ENCODE results near the gene PDSS2. TPM values are rescaled to one million over a fixed set of nuclear protein-coding genes. Genes with fewer than 3 reads are reported as not detected.
"Not testable (repeated sequence)": the region's sequence is repeated elsewhere in the genome, so short reads cannot be mapped to it uniquely, and the experiment has no call there.

Gene PDSS2
- total RNA-seq, 1 experiment from 2014 or later, result 16.3 TPM

- Histone ChIP-seq H3K9ac (ENCODE audit: low read length) (no peak overlapping the region), H3K27ac (ENCODE audit: low read length) (no peak overlapping the region), H4K20me1 (ENCODE audit: insufficient read depth, low read depth, low read length) (no peaks in the 10 kb centered on the region), H3K4me1 (ENCODE audit: low read length) (no peaks in the 10 kb centered on the region; the same call in 1 of the 2 replicates), H3K9me2 (replicated peaks; ENCODE audit: insufficient read depth, low read length) (no peaks in the 10 kb centered on the region), H3K79me2 (ENCODE audit: low read length) (0 out of 2 replicates have a peak, but pooled peaks cover 3% of the 10 kb centered on the region), H3K27me3 (ENCODE audit: low read length) (no peaks in the 10 kb centered on the region), H2AFZ (ENCODE audit: low read length) (no peak overlapping the region), H3K36me3 (ENCODE audit: insufficient read depth, low read length) (0 out of 2 replicates have a peak, but pooled peaks cover 5% of the 10 kb centered on the region), H3K9me3 (ENCODE audit: low read length) (peaks cover 8% of the 10 kb centered on the region; the same call in 1 of the 2 replicates), H3K4me2 (ENCODE audit: low read depth, low read length, poor library complexity, severe bottlenecking) (no peak overlapping the region), H3K4me3 (ENCODE audit: low read length) (no peak overlapping the region)
- DNase-seq, result no peak
These were observed 69.3 kb downstream of the PDSS2 start for GRCh38 chr6:107390056-107390455.

GRCh38 chr6:107386904-107387303 lies 72.5 kb downstream of the PDSS2 start:
- H3K79me2 ChIP-seq (ENCODE audit: low read length), result peaks cover 13% of the 10 kb centered on the region
- no peaks in the 10 kb centered on the region for H3K36me3 ChIP-seq (ENCODE audit: insufficient read depth, low read length)
- H3K4me3 ChIP-seq (ENCODE audit: low read length), result no peak overlapping the region
- DNase-seq, result no peak
- no peak overlapping the region for H3K27ac ChIP-seq (ENCODE audit: low read length)
- no peak overlapping the region for H2AFZ ChIP-seq (ENCODE audit: low read length)
- H3K9me2 ChIP-seq (replicated peaks; ENCODE audit: insufficient read depth, low read length), result no peaks in the 10 kb centered on the region
- no peak overlapping the region for H3K4me2 ChIP-seq (ENCODE audit: low read depth, low read length, poor library complexity, severe bottlenecking)
- H3K9ac ChIP-seq (ENCODE audit: low read length), result no peak overlapping the region
- no peaks in the 10 kb centered on the region; the same call in 1 of the 2 replicates for H3K4me1 ChIP-seq (ENCODE audit: low read length)
- H3K27me3 ChIP-seq (ENCODE audit: low read length), result no peaks in the 10 kb centered on the region
- peaks cover 3% of the 10 kb centered on the region; the same call in 1 of the 2 replicates for H3K9me3 ChIP-seq (ENCODE audit: low read length)
- H4K20me1 ChIP-seq (ENCODE audit: insufficient read depth, low read depth, low read length), result no peaks in the 10 kb centered on the region

- Histone ChIP-seq H2AFZ (ENCODE audit: low read length) (no peak overlapping the region), H3K79me2 (ENCODE audit: low read length) (peaks cover 15% of the 10 kb centered on the region), H3K4me2 (ENCODE audit: low read depth, low read length, poor library complexity, severe bottlenecking) (no peak overlapping the region), H4K20me1 (ENCODE audit: insufficient read depth, low read depth, low read length) (no peaks in the 10 kb centered on the region), H3K9ac (ENCODE audit: low read length) (no peak overlapping the region), H3K36me3 (ENCODE audit: insufficient read depth, low read length) (no peaks in the 10 kb centered on the region), H3K9me3 (ENCODE audit: low read length) (peaks cover 5% of the 10 kb centered on the region; the same call in 1 of the 2 replicates), H3K4me3 (ENCODE audit: low read length) (no peak overlapping the region), H3K9me2 (replicated peaks; ENCODE audit: insufficient read depth, low read length) (no peaks in the 10 kb centered on the region), H3K27ac (ENCODE audit: low read length) (no peak overlapping the region), H3K27me3 (ENCODE audit: low read length) (no peaks in the 10 kb centered on the region), H3K4me1 (ENCODE audit: low read length) (no peaks in the 10 kb centered on the region; the same call in 1 of the 2 replicates)
- no peak for DNase-seq
These were observed 73.0 kb downstream of the PDSS2 start for GRCh38 chr6:107386340-107386739.

DNA sequence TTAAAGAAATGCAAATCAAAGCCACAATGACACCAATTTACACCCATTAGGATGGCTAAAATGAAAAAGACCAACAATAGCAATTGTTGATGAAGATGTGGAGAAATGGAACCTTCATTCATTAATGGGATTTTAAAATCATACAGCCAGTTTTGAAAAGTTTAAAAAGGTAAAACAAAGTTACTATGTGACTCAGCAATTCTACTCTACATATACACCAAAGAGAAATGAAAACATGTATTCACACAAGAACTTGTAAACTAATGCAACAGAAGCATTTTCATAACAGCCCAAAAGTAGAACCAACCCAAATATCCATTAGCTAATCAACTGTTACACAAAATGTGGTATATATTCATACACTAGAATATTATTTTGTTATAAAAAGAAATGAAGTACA lies 75.7 kb downstream of the PDSS2 start:
- no peaks in the 10 kb centered on the region; the same call in 1 of the 2 replicates for H3K4me1 ChIP-seq (ENCODE audit: low read length)
- no peak overlapping the region for H3K27ac ChIP-seq (ENCODE audit: low read length)
- H2AFZ ChIP-seq (ENCODE audit: low read length), result no peak overlapping the region
- no peak overlapping the region for H3K9ac ChIP-seq (ENCODE audit: low read length)
- no peaks in the 10 kb centered on the region for H4K20me1 ChIP-seq (ENCODE audit: insufficient read depth, low read depth, low read length)
- H3K79me2 ChIP-seq (ENCODE audit: low read length), result peaks cover 15% of the 10 kb centered on the region
- no peaks in the 10 kb centered on the region for H3K27me3 ChIP-seq (ENCODE audit: low read length)
- no peak for DNase-seq
- H3K36me3 ChIP-seq (ENCODE audit: insufficient read depth, low read length), result no peaks in the 10 kb centered on the region
- no peaks in the 10 kb centered on the region for H3K9me2 ChIP-seq (replicated peaks; ENCODE audit: insufficient read depth, low read length)
- no peak overlapping the region for H3K4me2 ChIP-seq (ENCODE audit: low read depth, low read length, poor library complexity, severe bottlenecking)
- H3K4me3 ChIP-seq (ENCODE audit: low read length), result no peak overlapping the region
- peaks cover 9% of the 10 kb centered on the region for H3K9me3 ChIP-seq (ENCODE audit: low read length)

DNA sequence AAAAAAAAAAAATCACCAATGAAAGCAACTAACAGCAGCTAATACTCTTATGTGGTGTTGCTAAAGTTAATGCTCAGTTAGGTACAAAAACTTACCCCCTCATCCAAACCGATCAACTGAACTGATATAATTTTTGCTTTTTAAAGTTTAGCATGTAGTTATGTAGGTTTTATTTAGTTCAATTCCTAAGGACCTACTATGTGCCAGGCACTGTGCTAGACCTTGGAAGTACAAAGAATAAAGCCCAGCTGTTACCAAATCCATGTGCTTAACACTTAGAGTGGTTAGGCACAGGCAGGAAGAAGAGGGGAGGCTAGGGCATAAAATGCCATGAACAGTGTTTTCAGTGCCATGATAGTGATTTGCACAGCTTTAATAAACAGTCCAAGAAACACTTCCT lies 85.1 kb downstream of the PDSS2 start:
- no peak overlapping the region for H3K4me2 ChIP-seq (ENCODE audit: low read depth, low read length, poor library complexity, severe bottlenecking)
- no peaks in the 10 kb centered on the region for H3K4me1 ChIP-seq (ENCODE audit: low read length)
- peaks cover 13% of the 10 kb centered on the region for H3K79me2 ChIP-seq (ENCODE audit: low read length)
- H3K9ac ChIP-seq (ENCODE audit: low read length), result no peak overlapping the region
- H2AFZ ChIP-seq (ENCODE audit: low read length), result no peak overlapping the region
- no peak overlapping the region for H3K4me3 ChIP-seq (ENCODE audit: low read length)
- H3K36me3 ChIP-seq (ENCODE audit: insufficient read depth, low read length), result no peaks in the 10 kb centered on the region
- 0 out of 2 replicates have a peak, but pooled peaks cover 3% of the 10 kb centered on the region for H4K20me1 ChIP-seq (ENCODE audit: insufficient read depth, low read depth, low read length)
- H3K9me3 ChIP-seq (ENCODE audit: low read length), result peaks cover 5% of the 10 kb centered on the region
- no peak for DNase-seq
- no peak overlapping the region for H3K27ac ChIP-seq (ENCODE audit: low read length)
- no peaks in the 10 kb centered on the region for H3K27me3 ChIP-seq (ENCODE audit: low read length)
- no peaks in the 10 kb centered on the region for H3K9me2 ChIP-seq (replicated peaks; ENCODE audit: insufficient read depth, low read length)

DNA sequence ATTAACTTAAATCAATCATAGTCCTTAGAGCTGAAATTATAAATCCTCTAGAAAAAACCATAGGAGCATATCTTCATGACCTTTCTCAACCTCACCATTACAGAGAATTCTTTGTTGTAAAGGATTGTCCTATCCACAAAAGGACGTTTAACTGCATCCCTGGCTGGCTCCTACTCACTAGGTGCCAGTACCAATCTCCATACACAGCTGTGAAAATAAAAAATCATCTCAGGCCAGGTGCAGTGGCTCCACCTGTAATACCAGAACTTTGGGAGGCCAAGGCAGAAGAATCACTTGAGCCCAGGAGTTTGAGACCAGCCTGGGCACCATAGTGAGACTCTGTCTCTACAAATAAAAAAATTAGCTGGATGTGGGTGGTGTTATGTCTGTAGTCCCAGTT lies 89.9 kb downstream of the PDSS2 start:
- no peaks in the 10 kb centered on the region for H3K4me1 ChIP-seq (ENCODE audit: low read length)
- no peak overlapping the region for H3K9ac ChIP-seq (ENCODE audit: low read length)
- no peak overlapping the region for H3K4me2 ChIP-seq (ENCODE audit: low read depth, low read length, poor library complexity, severe bottlenecking)
- H3K9me2 ChIP-seq (replicated peaks; ENCODE audit: insufficient read depth, low read length), result no peaks in the 10 kb centered on the region
- no peak overlapping the region for H3K4me3 ChIP-seq (ENCODE audit: low read length)
- H3K9me3 ChIP-seq (ENCODE audit: low read length), result peaks cover 4% of the 10 kb centered on the region; the same call in 1 of the 2 replicates
- no peak overlapping the region for H3K27ac ChIP-seq (ENCODE audit: low read length)
- no peak for DNase-seq
- no peak overlapping the region for H2AFZ ChIP-seq (ENCODE audit: low read length)
- H4K20me1 ChIP-seq (ENCODE audit: insufficient read depth, low read depth, low read length), result 0 out of 2 replicates have a peak, but pooled peaks cover 3% of the 10 kb centered on the region
- no peaks in the 10 kb centered on the region for H3K27me3 ChIP-seq (ENCODE audit: low read length)
- H3K36me3 ChIP-seq (ENCODE audit: insufficient read depth, low read length), result no peaks in the 10 kb centered on the region
- peaks cover 22% of the 10 kb centered on the region for H3K79me2 ChIP-seq (ENCODE audit: low read length)

DNA sequence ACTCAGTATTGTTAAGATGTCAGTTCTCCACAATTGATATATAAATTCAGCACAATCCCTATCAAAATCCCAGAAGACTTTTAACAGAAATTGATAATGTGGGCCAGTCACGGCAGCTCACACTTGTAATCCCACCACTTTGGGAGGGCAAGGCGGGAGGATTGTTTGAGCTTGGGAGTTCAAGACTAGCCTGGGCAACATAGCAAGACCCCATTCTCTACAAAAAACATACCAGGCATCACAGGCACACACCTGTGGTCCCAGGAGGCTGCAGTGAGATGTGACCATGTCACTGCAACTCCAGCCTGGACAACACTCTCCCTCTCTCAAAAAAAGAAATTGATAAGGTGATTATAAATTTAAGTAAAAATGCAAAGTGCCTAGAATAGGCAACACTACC lies 90.9 kb downstream of the PDSS2 start:
- Histone ChIP-seq H3K9me3 (ENCODE audit: low read length) (peaks cover 4% of the 10 kb centered on the region; the same call in 1 of the 2 replicates), H3K4me1 (ENCODE audit: low read length) (no peaks in the 10 kb centered on the region), H3K27ac (ENCODE audit: low read length) (no peak overlapping the region), H4K20me1 (ENCODE audit: insufficient read depth, low read depth, low read length) (0 out of 2 replicates have a peak, but pooled peaks cover 3% of the 10 kb centered on the region), H3K4me3 (ENCODE audit: low read length) (no peak overlapping the region), H3K79me2 (ENCODE audit: low read length) (peaks cover 18% of the 10 kb centered on the region), H2AFZ (ENCODE audit: low read length) (no peak overlapping the region), H3K9me2 (replicated peaks; ENCODE audit: insufficient read depth, low read length) (no peaks in the 10 kb centered on the region), H3K4me2 (ENCODE audit: low read depth, low read length, poor library complexity, severe bottlenecking) (no peak overlapping the region), H3K36me3 (ENCODE audit: insufficient read depth, low read length) (no peaks in the 10 kb centered on the region), H3K27me3 (ENCODE audit: low read length) (no peaks in the 10 kb centered on the region), H3K9ac (ENCODE audit: low read length) (no peak overlapping the region)
- no peak for DNase-seq

- H3K4me2 ChIP-seq (ENCODE audit: low read depth, low read length, poor library complexity, severe bottlenecking); H3K9me2 ChIP-seq (replicated peaks; ENCODE audit: insufficient read depth, low read length); H3K4me1 ChIP-seq (ENCODE audit: low read length); H2AFZ ChIP-seq (ENCODE audit: low read length); H3K4me3 ChIP-seq (ENCODE audit: low read length); H4K20me1 ChIP-seq (ENCODE audit: insufficient read depth, low read depth, low read length); DNase-seq; H3K9me3 ChIP-seq (ENCODE audit: low read length); H3K36me3 ChIP-seq (ENCODE audit: insufficient read depth, low read length); H3K27ac ChIP-seq (ENCODE audit: low read length); H3K9ac ChIP-seq (ENCODE audit: low read length); H3K27me3 ChIP-seq (ENCODE audit: low read length): not testable (repeated sequence)
- H3K79me2 ChIP-seq (ENCODE audit: low read length), result peaks cover 16% of the 10 kb centered on the region
These were observed 95.2 kb downstream of the PDSS2 start for GRCh38 chr6:107364173-107364572.
